ENCODE measurements around the gene CITED4.

- TF ChIP-seq POLR2A (IDR thresholded peaks at IDR 0.05): no peak
- TF ChIP-seq CTCF (IDR thresholded peaks at IDR 0.05): no peak
- no peak for TF ChIP-seq POLR2AphosphoS5 (IDR thresholded peaks at IDR 0.05)
These were observed 23.9 kb downstream of the CITED4 start for GRCh38 chr1:40838045-40838979.
